Uterus (tissue), 2 donors: ENCODE results near the gene CRHR2.

Experiments
- POLR2A ChIP-seq, 2 donors: fragments of 450-650 bp; IDR thresholded peaks; one replicate each; pipeline ENCODE4 v1.6.1; 2016; ENCODE audit warnings: antibody characterized with exemption in 2 of 2, mild to moderate bottlenecking in 1 of 2, moderate library complexity in 1 of 2
- TF ChIP-seq, protein P1 (sequence below), 4 experiments: fragments of 200-600 bp in 2 of 4; fragments of 450-650 bp in 2 of 4; sonication (generic) in 2 of 4; IDR thresholded peaks; one replicate each; pipeline ENCODE4 v1.5.1; 2016 to 2019; ENCODE audit warnings: antibody characterized with exemption in 4 of 4, mild to moderate bottlenecking in 2 of 4, moderate library complexity in 1 of 4

DNA sequence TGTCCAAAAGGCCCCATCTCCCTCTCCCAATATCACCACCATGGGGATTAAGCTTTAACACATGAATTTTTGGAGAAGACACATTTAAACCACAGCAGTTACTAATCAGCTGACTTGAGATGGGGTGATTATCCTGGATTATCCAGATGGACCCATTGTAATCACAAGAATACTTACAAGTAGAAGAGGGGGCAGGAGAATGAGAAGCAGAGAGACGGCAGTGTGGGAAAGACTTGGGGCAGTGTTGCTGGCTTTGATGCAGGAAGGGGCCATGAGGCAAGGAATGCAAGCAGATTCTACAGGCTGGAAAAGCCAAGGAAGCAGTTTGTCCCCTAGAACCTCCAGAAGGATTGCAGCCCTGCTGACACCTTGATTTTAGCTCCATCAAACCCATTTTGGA is 39.0 kb upstream of the CRHR2 start:
- TF ChIP-seq, protein P1, sequence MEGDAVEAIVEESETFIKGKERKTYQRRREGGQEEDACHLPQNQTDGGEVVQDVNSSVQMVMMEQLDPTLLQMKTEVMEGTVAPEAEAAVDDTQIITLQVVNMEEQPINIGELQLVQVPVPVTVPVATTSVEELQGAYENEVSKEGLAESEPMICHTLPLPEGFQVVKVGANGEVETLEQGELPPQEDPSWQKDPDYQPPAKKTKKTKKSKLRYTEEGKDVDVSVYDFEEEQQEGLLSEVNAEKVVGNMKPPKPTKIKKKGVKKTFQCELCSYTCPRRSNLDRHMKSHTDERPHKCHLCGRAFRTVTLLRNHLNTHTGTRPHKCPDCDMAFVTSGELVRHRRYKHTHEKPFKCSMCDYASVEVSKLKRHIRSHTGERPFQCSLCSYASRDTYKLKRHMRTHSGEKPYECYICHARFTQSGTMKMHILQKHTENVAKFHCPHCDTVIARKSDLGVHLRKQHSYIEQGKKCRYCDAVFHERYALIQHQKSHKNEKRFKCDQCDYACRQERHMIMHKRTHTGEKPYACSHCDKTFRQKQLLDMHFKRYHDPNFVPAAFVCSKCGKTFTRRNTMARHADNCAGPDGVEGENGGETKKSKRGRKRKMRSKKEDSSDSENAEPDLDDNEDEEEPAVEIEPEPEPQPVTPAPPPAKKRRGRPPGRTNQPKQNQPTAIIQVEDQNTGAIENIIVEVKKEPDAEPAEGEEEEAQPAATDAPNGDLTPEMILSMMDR (IDR thresholded peaks at IDR 0.05): no peak
- TF ChIP-seq POLR2A (IDR thresholded peaks at IDR 0.05): no peak
